HG03354 (cell line): ENCODE data around the gene GNAS.
"Not testable (repeated sequence)": the region's sequence is repeated elsewhere in the genome, so short reads cannot be mapped to it uniquely, and the experiment has no call there.

Experiments
- ATAC-seq: cut with Tn5 transposase; IDR thresholded peaks from one replicate; pipeline ENCODE4 v1.9.1; 2021; ENCODE audit warnings: mild to moderate bottlenecking; ENCODE audit not compliant: unreplicated experiment, poor library complexity, severe bottlenecking

The GNAS gene

GRCh38 chr20:58826271-58826670 is 26.2 kb upstream of the GNAS start:
- no peak for ATAC-seq

- no peak for ATAC-seq
Measured at GRCh38 chr20:58828136-58828535, 24.4 kb upstream of the GNAS start.

- ATAC-seq = not testable (repeated sequence)
Measured at GRCh38 chr20:58828804-58829203, 23.7 kb upstream of the GNAS start.

GRCh38 chr20:58829531-58829941 is 23.0 kb upstream of the GNAS start:
- ATAC-seq = no peak

GRCh38 chr20:58832457-58832856 is 20.1 kb upstream of the GNAS start:
- ATAC-seq = no peak

- ATAC-seq = no peak
Measured at GRCh38 chr20:58833921-58834320, 18.6 kb upstream of the GNAS start.

GRCh38 chr20:58835231-58835630 is 17.3 kb upstream of the GNAS start:
- ATAC-seq = no peak

- ATAC-seq = no peak
Measured at GRCh38 chr20:58836616-58837204, 15.8 kb upstream of the GNAS start.

GRCh38 chr20:58837717-58838116 is 14.8 kb upstream of the GNAS start:
- ATAC-seq = no peak

- ATAC-seq = no peak
Measured at GRCh38 chr20:58838174-58838573, 14.3 kb upstream of the GNAS start.

- no peak for ATAC-seq
Measured at GRCh38 chr20:58839474-58839874, 13.0 kb upstream of the GNAS start.

- no peak for ATAC-seq
Measured at GRCh38 chr20:58839991-58840747, 12.3 kb upstream of the GNAS start.

GRCh38 chr20:58840816-58841538 is 11.5 kb upstream of the GNAS start:
- ATAC-seq = no peak

- no peak for ATAC-seq
Measured at GRCh38 chr20:58841539-58842264, 10.8 kb upstream of the GNAS start.

- ATAC-seq = no peak
Measured at GRCh38 chr20:58842276-58842675, 10.2 kb upstream of the GNAS start.

GRCh38 chr20:58843128-58843556 is 9.4 kb upstream of the GNAS start:
- no peak for ATAC-seq

GRCh38 chr20:58845706-58846105 is 6.8 kb upstream of the GNAS start:
- no peak for ATAC-seq

GRCh38 chr20:58847463-58847862 is 5.1 kb upstream of the GNAS start:
- no peak for ATAC-seq

- ATAC-seq = peak; percentile 91
Measured at GRCh38 chr20:58850693-58851174, 1.8 kb upstream of the GNAS start, which contains the start of gene GNAS-AS1. Gene GNAS-AS1, minus strand, starts transcription at chr20:58850902.
